Cerebellar nuclear complex (tissue), 1 donor: ENCODE data around the gene VEPH1.
A peak's percentile ranks its signal among the peaks of the same experiment; 100 is the strongest.

Experiments
- DNase-seq, 2 experiments: peaks; one replicate each; lab custom pipeline; 2025; lab: John Stamatoyannopoulos, UW

Gene VEPH1

DNA sequence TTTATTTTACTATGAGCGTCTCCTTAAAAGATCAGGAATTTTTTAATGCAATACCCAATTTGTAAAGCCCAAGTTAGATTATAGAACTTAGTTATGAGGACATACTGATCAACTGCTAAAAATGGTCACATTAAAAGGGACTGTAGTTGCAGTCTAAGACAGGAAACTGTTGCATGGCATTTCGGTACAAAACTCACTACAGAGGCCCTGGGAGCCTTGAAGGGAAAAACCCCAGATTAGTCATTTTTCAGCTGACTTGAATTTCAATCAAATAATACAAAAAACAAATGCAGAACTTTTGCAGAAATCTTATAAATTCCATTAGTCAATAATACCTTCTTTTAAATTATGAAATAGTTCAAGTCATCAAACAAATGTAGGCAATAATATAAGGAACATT is 73.5 kb downstream of the VEPH1 start:
- no peak for DNase-seq

DNA sequence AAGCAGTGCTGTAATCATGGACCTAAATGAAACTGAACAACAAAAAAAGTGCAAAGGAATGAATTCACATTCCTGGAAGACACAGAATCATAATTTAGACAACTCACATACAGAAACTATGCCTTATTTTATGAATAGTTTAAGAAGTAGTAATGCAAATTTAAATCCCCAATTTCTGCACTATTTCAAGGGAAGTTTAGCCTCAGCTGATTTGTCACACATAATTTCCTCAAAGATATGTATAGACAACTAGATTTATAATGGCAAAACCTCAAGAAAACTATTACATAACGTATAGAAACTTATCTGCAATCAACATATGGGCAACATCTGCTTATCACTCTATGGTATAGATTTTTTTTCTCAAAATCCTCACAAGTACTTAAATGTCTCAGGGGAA is 74.4 kb downstream of the VEPH1 start:
- DNase-seq = no peak

- peak in 1 of 2 experiments; percentile 45 for DNase-seq
These were observed 75.3 kb downstream of the VEPH1 start for GRCh38 chr3:157427901-157428300.

GRCh38 chr3:157423337-157423736 is 79.9 kb downstream of the VEPH1 start:
- DNase-seq = no peak

GRCh38 chr3:157420606-157421130 is 82.5 kb downstream of the VEPH1 start:
- no peak for DNase-seq

GRCh38 chr3:157418104-157418503 is 85.1 kb downstream of the VEPH1 start:
- DNase-seq = no peak

- no peak for DNase-seq
These were observed 86.0 kb downstream of the VEPH1 start for GRCh38 chr3:157417247-157417646.

- DNase-seq = no peak
These were observed 86.7 kb downstream of the VEPH1 start for GRCh38 chr3:157416347-157417087.

GRCh38 chr3:157414861-157415260 is 88.4 kb downstream of the VEPH1 start:
- no peak for DNase-seq

GRCh38 chr3:157412323-157412855 is 90.8 kb downstream of the VEPH1 start:
- no peak for DNase-seq

DNA sequence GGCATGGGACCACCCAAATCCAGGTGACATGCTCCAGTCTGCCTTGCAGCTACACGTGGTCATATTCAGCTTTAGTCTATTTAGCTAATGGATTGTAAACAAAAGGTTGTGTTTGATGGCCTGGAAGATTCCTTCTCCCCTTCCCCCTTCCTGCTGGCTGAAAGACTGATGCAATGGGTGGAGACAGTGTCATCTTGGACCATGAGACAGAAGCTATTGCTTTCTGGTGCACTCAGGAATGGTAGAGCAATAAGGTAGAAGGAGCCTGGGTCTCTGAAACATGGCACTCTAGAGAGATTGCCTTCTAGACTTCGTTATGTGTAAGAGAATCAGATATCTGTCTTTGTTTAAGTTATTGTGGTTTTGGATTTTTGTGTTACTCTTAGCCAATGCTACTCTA is 92.3 kb downstream of the VEPH1 start:
- DNase-seq = no peak

DNA sequence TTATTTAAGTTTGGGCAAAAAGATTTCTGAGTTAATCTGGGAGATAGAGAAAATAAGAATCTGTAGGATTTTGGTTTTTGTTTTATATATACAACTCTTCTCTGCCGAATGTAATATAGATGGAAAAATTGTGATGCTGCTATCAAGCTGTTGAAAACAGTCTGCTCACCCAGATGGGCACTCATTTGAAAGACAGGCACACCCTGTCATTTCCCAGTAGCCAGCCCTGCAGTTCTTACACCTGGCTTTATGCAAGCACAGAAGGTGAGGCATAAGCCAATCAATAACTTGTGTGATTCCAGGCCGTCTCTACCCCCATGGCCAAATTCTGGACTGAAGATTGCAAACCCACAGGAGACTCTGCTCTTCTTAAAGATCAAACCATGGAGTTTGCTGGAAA is 93.7 kb downstream of the VEPH1 start:
- no peak for DNase-seq

DNA sequence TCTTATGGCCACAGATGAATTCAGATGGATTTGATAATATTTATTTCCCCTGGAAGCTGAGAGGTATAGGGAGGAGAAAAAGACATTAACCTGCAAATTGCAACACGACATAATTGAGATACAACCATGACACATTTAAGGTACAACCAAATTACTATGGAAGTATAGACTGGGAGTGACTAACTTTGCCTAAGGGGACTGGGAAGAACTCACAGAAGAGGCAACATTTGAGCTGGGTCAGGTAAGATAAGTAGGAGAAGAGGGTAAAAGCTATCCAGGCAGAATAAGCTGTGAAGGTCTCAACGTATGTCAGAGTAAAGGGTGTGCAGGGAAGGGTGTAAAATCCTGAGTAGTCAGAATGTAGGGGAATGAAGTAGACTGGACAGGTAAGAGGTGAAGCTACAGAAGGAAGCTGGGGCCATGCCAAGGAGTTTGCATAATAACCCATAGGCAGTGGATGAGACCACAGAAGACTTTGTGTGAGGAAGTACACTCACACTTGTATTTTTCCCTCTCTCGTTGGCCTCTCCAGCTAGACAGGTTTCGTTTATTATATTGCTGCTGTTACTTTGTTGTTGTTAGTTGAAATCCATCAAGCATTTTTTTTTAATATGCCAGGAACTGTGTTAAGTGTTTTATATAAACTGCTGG is 94.6 kb downstream of the VEPH1 start:
- no peak for DNase-seq

DNA sequence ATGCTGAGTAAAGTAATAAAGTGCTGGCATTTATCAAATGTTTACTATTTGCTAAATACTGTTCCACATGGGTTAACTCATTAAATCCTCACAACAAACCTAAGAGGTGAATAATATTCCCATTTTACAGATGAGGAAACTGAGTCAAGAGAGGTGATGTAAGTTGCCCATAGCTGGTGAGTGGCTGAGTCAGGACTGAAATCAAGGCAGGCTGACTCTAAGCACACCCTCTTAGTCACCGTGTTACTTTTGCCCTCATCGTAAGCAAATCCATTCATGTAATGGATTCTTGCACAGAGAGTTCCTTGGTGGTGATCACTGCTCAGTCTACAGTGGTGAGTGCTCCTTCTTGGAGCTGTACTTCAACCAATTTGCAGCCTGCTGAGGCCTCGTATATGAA is 95.4 kb downstream of the VEPH1 start:
- no peak for DNase-seq

GRCh38 chr3:157406394-157406793 is 96.8 kb downstream of the VEPH1 start:
- DNase-seq = no peak

DNA sequence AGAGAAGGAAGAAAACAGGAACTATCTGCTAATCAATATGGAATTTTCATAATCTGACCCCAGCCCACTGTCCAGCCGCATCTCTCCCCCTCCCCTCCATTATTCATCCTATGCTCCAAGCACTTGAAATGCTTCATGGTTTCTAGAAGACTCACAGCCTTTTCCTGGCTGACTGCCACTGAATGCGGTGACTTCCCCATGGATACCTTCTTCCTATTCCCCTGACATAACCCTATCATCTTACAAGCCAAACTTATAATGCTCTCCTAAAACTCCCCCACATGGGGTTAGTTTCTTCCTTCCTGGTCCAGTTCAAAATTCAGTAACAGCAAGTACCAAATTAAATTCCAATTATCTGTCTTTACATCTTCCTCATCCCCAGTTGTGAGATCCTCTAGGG is 97.8 kb downstream of the VEPH1 start:
- DNase-seq = no peak

GRCh38 chr3:157404381-157404780 is 98.8 kb downstream of the VEPH1 start:
- DNase-seq = no peak

DNA sequence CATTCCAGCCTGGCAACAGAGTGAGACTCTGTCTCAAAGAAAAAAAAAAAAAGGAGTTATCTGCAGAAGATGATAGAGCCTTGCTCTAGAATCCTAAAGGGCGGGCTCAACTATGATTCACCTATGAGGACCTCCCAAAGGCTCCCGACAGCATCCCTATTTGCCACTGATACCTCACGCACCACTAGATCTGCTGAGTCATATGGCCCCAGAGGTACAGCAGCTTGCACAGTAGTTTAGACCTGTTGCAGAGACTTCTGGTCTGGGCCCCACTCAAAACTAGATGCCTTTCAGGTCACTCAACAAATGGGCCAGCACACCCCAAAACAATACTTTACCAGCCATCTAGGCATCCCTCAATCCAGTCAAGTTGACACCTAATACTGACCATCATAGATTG is 104.6 kb downstream of the VEPH1 start:
- DNase-seq = no peak

- DNase-seq = no peak
These were observed 108.8 kb downstream of the VEPH1 start for GRCh38 chr3:157394411-157394810.

DNA sequence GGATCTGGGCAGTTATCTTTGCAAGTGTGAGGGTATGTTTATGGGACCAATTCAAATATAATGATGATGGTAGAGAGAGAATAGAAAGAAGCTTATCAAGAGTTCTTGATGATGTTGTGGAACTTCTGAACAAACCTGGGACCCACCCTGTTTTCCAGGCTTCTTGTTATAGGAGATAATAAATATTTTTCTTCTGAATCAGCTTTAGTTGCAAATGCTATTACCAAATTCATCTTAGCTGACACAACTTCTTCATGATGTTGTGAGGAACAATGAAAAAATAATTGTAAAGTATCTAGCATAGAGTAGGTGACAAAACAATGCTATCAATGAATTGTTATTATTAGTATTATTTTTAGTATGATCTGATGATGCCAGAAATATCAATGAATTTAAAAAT is 110.1 kb downstream of the VEPH1 start:
- DNase-seq = no peak

DNA sequence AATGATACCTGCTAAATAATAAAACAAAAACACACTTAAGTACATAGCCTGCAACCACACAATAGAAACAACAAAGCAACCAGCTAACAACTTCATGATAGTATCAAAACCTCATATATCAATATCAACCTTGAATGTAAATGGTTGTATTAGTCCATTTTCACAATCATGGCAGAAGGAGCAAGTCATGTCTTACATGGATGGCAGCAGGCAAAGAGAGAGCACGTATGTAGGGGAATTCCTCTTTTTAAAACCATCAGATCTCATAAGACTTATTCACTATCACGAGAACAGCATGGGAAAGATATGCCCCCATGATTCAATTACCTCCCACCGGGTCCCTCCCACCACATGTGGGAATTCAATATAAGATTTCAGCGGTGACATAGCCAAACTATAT is 111.1 kb downstream of the VEPH1 start:
- DNase-seq = no peak

DNA sequence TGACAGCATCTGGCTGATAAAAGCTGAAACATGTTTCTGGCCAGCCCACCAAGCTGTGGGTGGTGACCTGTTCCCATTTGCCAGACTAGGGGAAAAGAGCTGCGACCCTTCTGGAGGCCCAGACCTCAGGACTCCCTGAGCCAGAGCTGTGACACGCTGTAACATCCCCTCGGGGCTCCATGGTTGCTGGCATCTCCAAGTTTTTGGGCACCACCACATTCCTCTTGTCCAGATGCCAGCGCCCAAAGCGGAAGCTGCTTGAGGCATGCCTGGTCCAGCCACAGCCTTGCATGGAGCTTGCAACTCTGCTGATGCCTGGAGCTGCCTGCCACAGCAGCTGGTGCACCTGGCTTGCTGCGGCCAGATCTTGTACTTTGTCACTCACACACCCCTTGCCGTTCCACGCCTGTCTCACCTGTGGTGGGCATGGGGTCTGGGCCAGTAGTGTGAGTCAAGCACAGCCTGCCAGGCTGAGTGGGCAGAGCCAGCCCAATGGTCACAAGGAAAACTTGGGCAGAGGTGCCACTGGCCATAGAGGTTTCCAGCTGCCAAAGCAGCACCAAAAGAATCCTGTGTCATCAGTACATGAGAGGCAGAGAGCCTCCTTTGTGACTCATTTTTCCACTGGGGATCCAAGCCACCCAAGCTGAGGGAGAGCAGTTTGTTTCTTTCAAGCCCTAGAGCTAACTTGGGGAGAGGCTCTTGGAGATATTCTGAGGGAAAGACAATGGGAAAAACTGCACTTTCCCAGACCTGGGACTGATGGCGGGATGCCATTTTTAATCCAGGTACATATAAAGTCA is 112.3 kb downstream of the VEPH1 start:
- DNase-seq = no peak
